HG03159 (cell line): Measurements from ENCODE around the gene SLC25A52.
"Not testable (repeated sequence)": the region's sequence is repeated elsewhere in the genome, so short reads cannot be mapped to it uniquely, and the experiment has no call there.

Experiments used
- ATAC-seq: cut with Tn5 transposase; IDR thresholded peaks from one replicate; pipeline ENCODE4 v1.9.1; 2021; ENCODE audit warnings: mild to moderate bottlenecking, moderate library complexity; ENCODE audit not compliant: unreplicated experiment

The SLC25A52 gene, protein sequence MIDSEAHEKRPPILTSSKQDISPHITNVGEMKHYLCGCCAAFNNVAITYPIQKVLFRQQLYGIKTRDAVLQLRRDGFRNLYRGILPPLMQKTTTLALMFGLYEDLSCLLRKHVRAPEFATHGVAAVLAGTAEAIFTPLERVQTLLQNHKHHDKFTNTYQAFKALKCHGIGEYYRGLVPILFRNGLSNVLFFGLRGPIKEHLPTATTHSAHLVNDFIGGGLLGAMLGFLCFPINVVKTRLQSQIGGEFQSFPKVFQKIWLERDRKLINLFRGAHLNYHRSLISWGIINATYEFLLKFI

GRCh38 chr18:31760695-31761094 lies at the start of gene SLC25A52:
TSS of gene SLC25A52 (minus strand) at chr18:31760880. CDS start at chr18:31760661, 219 bp downstream.
- ATAC-seq = no peak

GRCh38 chr18:31809049-31809448 lies 48.4 kb upstream of the SLC25A52 start:
- ATAC-seq = not testable (repeated sequence)

DNA sequence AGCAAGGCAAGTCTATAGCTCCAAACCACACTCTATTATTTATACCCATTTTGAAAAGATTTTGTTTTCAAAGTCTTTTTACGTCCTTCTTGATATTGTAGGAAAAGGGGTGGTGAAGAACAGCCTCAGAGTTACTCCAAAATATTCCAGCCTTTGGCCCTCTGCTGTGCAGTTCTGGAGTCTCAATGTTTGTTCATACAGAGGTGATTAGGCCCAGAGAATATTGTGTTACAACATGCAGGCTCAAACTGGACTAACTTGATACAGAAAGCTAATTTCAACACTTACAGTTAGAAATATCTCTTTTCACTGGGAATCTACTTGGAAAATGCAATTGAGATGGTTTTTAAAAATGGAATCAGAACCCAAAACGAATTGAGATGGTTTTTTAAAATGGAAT lies 40.4 kb upstream of the SLC25A52 start:
- no peak for ATAC-seq

DNA sequence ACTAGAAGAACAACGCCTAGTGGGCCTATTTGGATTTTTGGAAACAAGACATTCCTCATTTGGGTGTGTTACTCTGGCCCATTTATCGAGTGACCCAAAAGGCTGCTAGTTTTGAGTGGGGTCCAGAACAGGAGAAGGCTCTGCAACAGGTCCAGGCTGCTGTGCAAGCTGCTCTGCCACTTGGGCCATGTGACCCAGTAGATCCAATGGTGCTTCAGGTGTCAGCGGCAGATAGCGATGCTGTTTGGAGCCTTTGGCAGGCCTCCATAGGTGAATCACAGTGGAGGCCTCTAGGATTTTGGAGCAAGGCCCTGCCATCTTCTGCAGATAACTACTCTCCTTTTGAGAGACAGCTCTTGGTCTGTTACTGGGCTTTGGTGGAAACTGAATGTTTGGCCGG lies 38.6 kb upstream of the SLC25A52 start:
- not testable (repeated sequence) for ATAC-seq

- ATAC-seq = no peak
These were observed 37.7 kb upstream of the SLC25A52 start for GRCh38 chr18:31798399-31798798.

DNA sequence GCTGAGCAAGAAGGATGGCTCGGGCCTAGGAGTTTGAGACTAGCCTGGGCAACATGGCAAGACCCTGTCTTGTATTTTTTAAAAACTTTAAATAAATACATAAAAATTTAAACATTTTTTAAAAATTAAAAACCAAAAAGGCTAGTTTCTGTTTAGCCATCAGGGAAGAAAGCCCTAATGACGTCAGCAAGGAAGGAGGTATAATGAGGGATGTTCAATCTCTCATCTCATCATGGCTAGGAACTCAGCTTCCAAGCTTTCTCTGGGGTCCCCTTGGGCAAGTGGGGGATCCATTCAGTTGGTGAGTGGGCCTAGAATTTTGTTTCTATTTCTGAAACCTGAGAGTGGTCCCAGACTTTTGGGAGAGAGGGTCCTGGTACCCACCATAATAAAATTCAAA lies 35.1 kb upstream of the SLC25A52 start:
- no peak for ATAC-seq

DNA sequence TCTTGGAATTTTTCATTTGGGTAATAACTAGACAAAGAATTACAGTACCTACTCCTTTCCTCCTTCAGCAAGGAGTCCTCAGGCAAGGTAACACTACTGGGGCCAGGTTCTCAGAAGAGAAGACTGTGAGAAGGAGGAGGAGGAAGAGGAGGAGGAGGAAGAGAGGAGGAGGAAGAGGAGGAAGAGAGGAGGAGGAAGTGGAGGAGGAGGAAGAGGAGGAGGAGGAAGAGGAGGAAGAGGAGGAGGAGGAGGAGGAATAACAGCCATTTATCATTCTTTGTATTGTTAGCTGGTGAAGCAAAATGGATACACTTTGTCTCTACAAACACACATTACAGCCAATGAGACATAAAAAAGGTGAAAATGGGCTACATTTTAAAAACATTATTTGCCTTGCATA lies 32.9 kb upstream of the SLC25A52 start:
- no peak for ATAC-seq

DNA sequence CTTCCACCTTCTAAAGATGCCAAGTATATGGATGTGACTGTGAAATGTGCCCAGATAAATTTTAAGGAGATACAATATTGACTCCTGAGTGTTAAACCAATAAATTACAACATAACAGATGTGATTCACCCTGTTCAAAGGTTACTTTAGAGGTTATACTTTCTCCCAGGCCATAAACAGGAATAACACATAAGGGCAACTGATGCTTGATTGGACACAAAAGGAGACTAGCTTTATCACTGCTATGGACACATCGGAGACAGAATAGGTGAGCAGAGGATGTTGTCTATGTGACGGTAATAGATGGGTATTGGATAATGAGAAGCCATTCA lies 31.9 kb upstream of the SLC25A52 start:
- ATAC-seq = no peak

GRCh38 chr18:31791817-31792579 lies 31.3 kb upstream of the SLC25A52 start:
- ATAC-seq = peak; percentile 99

GRCh38 chr18:31789409-31789808 lies 28.7 kb upstream of the SLC25A52 start:
- no peak for ATAC-seq

DNA sequence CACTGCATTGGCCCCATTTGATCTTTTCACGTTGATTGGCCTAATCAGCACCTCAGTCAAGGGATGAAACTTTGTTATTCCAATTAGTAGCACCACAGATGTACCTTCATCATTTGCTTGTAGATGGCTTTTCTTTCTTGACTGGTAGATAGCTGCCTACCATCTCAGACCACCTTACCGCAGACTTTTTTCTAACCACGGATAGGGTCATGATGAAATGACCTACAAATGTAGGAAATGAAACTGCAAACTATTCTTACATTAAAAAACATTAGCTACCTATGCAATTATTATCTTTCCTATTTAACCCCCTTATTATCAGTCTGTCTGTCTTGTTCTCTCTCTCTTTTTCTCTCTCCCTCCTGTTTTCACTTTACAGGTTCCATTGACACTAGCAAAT lies 22.4 kb upstream of the SLC25A52 start:
- ATAC-seq = no peak

GRCh38 chr18:31778391-31778950 lies 17.8 kb upstream of the SLC25A52 start:
- ATAC-seq = no peak

GRCh38 chr18:31776093-31776492 lies 15.4 kb upstream of the SLC25A52 start:
- no peak for ATAC-seq

- ATAC-seq = no peak
These were observed 14.3 kb upstream of the SLC25A52 start for GRCh38 chr18:31774962-31775361.

GRCh38 chr18:31774477-31774785 lies 13.8 kb upstream of the SLC25A52 start:
- peak; percentile 66 for ATAC-seq

- ATAC-seq = peak; percentile 24
These were observed 13.2 kb upstream of the SLC25A52 start for GRCh38 chr18:31773774-31774476.

- no peak for ATAC-seq
These were observed 12.0 kb upstream of the SLC25A52 start for GRCh38 chr18:31772699-31773098.

DNA sequence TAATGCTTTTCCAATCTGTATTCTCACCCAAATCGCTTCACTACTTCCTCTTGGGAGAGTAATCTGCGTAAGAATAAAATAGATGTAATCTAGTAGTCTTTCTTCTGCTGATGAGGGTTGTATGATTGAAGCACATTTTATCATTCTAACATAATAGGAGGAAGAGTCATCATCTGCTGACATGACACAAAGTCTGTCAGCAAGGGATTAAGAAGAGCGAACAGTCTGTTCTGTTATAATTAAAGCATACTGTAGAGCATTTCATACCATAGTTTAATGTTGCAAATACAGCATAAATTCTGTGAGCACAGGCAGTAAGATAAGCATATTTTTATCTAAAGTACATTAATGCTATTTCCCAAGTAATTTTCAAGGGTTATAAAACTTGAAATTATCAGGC lies 10.4 kb downstream of the SLC25A52 start:
- no peak for ATAC-seq

DNA sequence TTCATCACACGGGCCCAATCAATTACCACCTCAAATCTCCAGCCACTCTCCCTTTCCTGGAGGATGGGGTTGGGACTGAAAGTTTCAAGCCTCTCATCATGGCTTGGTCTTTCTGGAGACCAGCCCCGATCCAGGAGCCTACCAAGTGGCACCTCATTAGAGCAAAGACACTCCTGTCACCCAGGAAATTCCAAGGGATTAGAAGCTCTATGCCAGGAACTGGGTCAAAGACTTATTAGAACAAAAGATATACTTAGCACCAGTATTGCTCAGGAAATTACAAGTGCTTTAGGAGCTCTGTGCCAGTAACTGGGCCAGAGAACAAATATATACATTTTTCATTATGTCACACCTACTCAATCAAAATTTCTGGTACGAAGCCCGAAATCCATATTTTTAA lies 14.3 kb downstream of the SLC25A52 start:
- no peak for ATAC-seq

- no peak for ATAC-seq
These were observed 16.2 kb downstream of the SLC25A52 start for GRCh38 chr18:31744321-31745067.

GRCh38 chr18:31743600-31743999 lies 17.1 kb downstream of the SLC25A52 start:
- ATAC-seq = not testable (repeated sequence)
